Memory B cell (primary cell): ENCODE data around the gene TP53BP1.
A peak's percentile ranks its signal among the peaks of the same experiment; 100 is the strongest.

Experiments
- ATAC-seq: fragments of 150-1000 bp; cut with Tn5 transposase; 2 replicates; pipeline ENCODE4 v1.10.0; 2021; ENCODE audit warnings: low read depth, mild to moderate bottlenecking, moderate library complexity
- DNase-seq, 2 donors: peaks; one replicate each; pipeline ENCODE4 v3.0.0; 2022; ENCODE audit warnings: low spot score in 2 of 2
- H3K27ac Mint-ChIP-seq: one replicate; pipeline ENCODE4 v1.8.0; 2022; ENCODE audit warnings: mild to moderate bottlenecking, moderate library complexity, mixed read lengths
- H3K27me3 Mint-ChIP-seq: one replicate; pipeline ENCODE4 v1.8.0; 2022; ENCODE audit warnings: mixed read lengths
- H3K36me3 Mint-ChIP-seq: one replicate; pipeline ENCODE4 v1.8.0; 2022; ENCODE audit warnings: mild to moderate bottlenecking, mixed read lengths
- H3K4me1 Mint-ChIP-seq: one replicate; pipeline ENCODE4 v1.8.0; 2022; ENCODE audit warnings: mixed read lengths
- H3K4me3 Mint-ChIP-seq: one replicate; pipeline ENCODE4 v1.8.0; 2022; ENCODE audit warnings: mild to moderate bottlenecking, moderate library complexity, mixed read lengths
- H3K9me3 Mint-ChIP-seq: one replicate; pipeline ENCODE4 v1.8.0; 2022; ENCODE audit warnings: mixed read lengths

Gene TP53BP1

DNA sequence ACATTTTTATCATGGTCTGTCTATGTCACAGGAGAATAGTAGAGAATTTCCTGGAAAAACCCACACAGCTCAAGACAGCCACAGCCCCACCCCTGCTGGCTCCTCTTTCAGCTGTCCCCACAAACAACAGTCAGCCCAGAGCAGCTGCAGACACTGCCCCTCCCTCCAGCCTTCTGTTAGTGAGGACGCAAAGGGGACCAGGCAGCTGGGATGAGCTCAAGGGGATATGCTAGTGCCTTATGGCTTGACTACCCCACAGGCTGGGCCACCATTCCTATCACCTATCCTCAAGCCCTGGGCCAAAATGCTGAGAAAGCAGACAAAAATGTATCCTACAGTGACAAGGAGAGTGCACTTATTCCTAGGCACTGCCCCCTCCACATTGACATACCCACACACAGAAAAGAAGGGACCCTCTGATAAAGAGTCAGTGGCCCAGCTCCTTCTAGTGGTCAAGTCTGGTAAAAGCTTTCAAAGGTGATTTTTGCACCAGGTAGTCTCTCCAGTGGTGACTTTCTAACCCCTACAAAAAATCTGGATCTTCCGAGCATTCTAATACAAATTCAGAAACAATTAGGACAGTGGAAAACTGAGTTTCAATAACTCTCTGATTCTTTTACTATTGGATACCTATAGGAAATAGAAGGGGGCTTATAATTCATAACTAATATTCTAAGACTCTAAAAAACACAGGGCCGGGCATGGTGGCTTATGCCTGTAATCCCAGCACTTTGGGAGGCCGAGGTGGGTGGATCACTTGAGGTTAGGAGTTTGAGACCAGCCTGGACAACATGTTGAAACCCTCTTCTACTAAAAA, 21.5 kb upstream of the TP53BP1 start:
- peaks cover 26% of the 10 kb centered on the region for H3K4me1 Mint-ChIP-seq
- peaks cover 23% of the 10 kb centered on the region for H3K27me3 Mint-ChIP-seq
- ATAC-seq: no peak
- H3K27ac Mint-ChIP-seq: no peak overlapping the region
- no peak for DNase-seq
- no peaks in the 10 kb centered on the region for H3K9me3 Mint-ChIP-seq
- H3K36me3 Mint-ChIP-seq: no peaks in the 10 kb centered on the region
- H3K4me3 Mint-ChIP-seq: no peak overlapping the region

DNA sequence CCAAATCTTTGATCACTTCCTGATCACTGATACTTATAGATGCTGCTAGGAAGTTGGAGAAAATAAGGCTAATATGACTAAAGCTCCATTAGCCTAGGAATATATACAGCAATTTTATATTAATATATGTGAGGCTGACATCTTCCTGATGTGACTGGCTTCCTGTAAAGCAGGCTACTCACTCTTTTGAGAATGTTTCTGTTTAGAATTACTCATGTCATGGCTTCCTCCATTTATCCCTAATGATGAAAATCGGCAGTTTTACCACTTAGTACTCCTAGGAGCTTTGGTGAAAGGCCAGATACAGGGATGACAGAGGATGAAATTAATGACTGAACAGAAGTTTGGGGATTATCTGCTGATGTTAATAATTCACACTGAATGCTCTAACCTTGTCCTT, 20.6 kb upstream of the TP53BP1 start:
- ATAC-seq: no peak
- Mint-ChIP-seq H3K27me3 (peaks cover 21% of the 10 kb centered on the region), H3K27ac (no peak overlapping the region), H3K36me3 (no peaks in the 10 kb centered on the region), H3K4me3 (no peak overlapping the region), H3K9me3 (no peaks in the 10 kb centered on the region), H3K4me1 (peaks cover 23% of the 10 kb centered on the region)
- no peak for DNase-seq

- peaks cover 5% of the 10 kb centered on the region for H3K27me3 Mint-ChIP-seq
- no peaks in the 10 kb centered on the region for H3K36me3 Mint-ChIP-seq
- H3K4me1 Mint-ChIP-seq: peaks cover 10% of the 10 kb centered on the region
- H3K4me3 Mint-ChIP-seq: peak overlapping the region; percentile 90
- DNase-seq (peak in 1 of 2 donors; percentile 29), ATAC-seq (no peak)
- no peaks in the 10 kb centered on the region for H3K9me3 Mint-ChIP-seq
- peak overlapping the region; percentile 97 for H3K27ac Mint-ChIP-seq
These were observed 18.3 kb upstream of the TP53BP1 start for GRCh38 chr15:43511012-43511885.

DNA sequence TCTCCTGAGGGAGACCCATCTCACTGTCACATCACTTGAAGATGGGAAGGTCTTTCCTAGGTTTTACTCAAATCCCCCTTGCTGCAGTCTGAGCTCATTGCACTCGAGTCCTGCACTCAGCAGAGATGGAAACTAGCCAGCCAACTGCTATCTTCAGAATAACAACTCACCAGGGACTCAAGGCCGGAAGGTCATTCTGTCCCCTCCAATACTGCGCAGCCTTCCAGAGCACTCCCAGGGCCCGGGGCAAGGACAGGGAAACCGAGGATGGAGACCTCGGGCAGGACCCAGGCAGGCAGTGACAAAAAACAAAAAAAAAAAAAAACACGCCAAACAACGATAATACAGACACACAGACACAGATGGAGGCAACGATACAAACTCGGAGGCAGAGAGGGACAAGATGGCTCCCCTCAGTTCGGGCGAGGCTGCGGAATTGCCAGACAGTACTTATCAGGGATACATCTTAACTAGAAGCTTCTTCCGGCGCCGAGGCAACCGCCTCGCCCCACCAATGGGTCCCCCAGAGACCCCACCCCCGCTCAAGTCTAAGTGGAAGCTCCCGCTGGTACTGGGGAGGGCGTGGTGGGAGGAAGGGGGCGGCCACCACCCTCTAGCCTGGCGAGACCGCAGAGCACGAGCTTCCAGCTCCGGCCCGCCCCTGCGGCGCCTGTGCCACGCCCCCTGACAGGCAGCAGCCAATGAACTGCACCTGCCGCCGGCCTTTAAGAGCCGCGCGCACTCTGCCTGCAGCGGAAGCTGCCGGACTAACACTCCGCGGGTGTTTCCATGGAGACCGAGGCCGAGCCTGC, 17.4 kb upstream of the TP53BP1 start:
- peaks cover 4% of the 10 kb centered on the region for H3K27me3 Mint-ChIP-seq
- peaks cover 10% of the 10 kb centered on the region for H3K4me1 Mint-ChIP-seq
- no peaks in the 10 kb centered on the region for H3K36me3 Mint-ChIP-seq
- H3K9me3 Mint-ChIP-seq: no peaks in the 10 kb centered on the region
- H3K4me3 Mint-ChIP-seq: peak overlapping the region; percentile 90
- peak; percentile 91 for ATAC-seq
- DNase-seq: peak; percentile 90 to 97
- peak overlapping the region; percentile 97 for H3K27ac Mint-ChIP-seq

- ATAC-seq (no peak), DNase-seq (no peak)
- Mint-ChIP-seq H3K36me3 (no peaks in the 10 kb centered on the region), H3K27me3 (peaks cover 4% of the 10 kb centered on the region), H3K4me1 (peaks cover 10% of the 10 kb centered on the region), H3K9me3 (no peaks in the 10 kb centered on the region), H3K27ac (peak overlapping the region; percentile 97), H3K4me3 (peak overlapping the region; percentile 90)
These were observed 16.8 kb upstream of the TP53BP1 start for GRCh38 chr15:43509660-43510199.

DNA sequence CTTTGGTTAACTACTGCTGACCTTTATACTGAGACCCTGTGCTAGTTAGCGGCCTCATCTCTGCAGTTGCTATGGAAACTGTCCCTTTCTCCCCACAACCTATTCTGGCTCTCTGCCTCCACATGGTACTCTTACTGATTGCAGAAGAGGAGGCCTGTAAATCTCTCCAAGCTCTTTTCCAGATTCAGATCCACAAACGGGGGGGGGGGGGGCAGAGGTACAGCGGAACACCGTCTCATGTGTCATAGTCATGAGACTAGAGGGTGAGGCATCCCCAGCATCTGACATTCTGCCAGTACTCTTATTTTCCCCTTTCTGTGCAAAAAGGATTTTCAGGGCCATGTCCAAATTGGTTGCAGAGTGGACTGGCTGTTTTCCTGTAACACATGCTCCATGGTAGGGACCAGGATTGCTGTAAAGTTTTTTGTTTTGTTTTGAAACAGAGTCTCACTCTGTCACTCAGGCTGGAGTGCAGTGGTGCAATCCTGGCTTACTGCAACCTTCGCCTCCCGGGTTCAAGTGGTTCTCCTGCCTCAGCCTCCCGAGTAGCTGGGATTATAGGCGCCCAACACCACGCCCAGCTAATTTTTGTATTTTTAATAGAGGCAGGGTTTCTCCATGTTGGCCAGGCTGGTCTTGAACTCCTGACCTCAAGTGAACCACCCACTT, 16.2 kb upstream of the TP53BP1 start:
- Mint-ChIP-seq H3K4me3 (no peak overlapping the region), H3K27ac (no peak overlapping the region), H3K4me1 (peaks cover 10% of the 10 kb centered on the region), H3K27me3 (peaks cover 4% of the 10 kb centered on the region), H3K9me3 (no peaks in the 10 kb centered on the region), H3K36me3 (no peaks in the 10 kb centered on the region)
- ATAC-seq (no peak), DNase-seq (no peak)

GRCh38 chr15:43508421-43508820, 15.5 kb upstream of the TP53BP1 start:
- H3K36me3 Mint-ChIP-seq: no peaks in the 10 kb centered on the region
- H3K4me3 Mint-ChIP-seq: no peak overlapping the region
- peaks cover 10% of the 10 kb centered on the region for H3K4me1 Mint-ChIP-seq
- ATAC-seq: no peak
- no peak for DNase-seq
- no peaks in the 10 kb centered on the region for H3K9me3 Mint-ChIP-seq
- H3K27me3 Mint-ChIP-seq: peaks cover 4% of the 10 kb centered on the region
- no peak overlapping the region for H3K27ac Mint-ChIP-seq

DNA sequence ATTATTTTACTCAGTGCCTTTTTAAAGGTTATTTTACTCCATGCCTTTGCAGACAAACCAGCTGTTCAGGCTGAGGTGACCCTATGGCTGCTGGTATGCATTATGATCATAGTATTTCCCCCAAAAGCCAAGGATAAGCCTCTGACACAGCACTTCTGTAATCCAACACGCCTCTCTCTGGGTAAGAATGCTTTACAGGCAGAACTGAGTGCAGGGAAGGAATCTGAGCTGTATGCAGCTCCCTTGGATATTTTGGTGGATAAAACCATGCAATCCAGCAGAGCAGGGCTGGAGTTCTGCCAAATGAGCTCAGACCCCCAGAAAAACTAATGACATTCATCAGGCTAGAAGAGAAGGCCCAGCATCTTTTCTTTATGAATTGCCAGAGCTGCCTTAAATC, 12.8 kb upstream of the TP53BP1 start:
- DNase-seq (no peak), ATAC-seq (no peak)
- Mint-ChIP-seq H3K36me3 (no peaks in the 10 kb centered on the region), H3K27ac (no peak overlapping the region), H3K4me1 (peaks cover 5% of the 10 kb centered on the region), H3K9me3 (no peaks in the 10 kb centered on the region), H3K4me3 (no peak overlapping the region), H3K27me3 (no peaks in the 10 kb centered on the region)

GRCh38 chr15:43499635-43500034, 6.7 kb upstream of the TP53BP1 start:
- no peak overlapping the region for H3K27ac Mint-ChIP-seq
- no peaks in the 10 kb centered on the region for H3K27me3 Mint-ChIP-seq
- H3K9me3 Mint-ChIP-seq: no peaks in the 10 kb centered on the region
- ATAC-seq (no peak), DNase-seq (no peak)
- H3K4me3 Mint-ChIP-seq: no peak overlapping the region
- H3K4me1 Mint-ChIP-seq: no peaks in the 10 kb centered on the region
- no peaks in the 10 kb centered on the region for H3K36me3 Mint-ChIP-seq

DNA sequence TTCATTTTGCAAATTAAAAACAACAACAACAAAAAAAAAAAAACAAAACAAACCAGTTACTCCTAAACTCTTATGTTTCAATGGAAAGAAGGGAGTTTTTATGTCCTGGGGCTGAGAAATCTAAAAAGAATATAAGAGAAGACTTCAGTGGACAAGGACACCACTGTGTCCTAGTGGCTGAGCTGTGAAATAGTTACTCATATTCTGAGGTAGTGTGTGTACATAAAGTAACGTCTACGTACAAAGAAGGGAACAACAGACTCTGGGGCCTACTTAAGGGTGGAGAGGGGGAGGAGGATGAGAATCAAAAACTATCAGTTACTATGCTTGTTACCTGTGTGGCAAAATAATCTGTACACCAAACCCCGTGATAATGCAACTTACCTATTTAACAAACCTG, 6.0 kb upstream of the TP53BP1 start:
- no peak overlapping the region for H3K4me3 Mint-ChIP-seq
- H3K9me3 Mint-ChIP-seq: no peaks in the 10 kb centered on the region
- no peaks in the 10 kb centered on the region for H3K4me1 Mint-ChIP-seq
- H3K27ac Mint-ChIP-seq: no peak overlapping the region
- H3K36me3 Mint-ChIP-seq: no peaks in the 10 kb centered on the region
- DNase-seq: no peak
- ATAC-seq: no peak
- H3K27me3 Mint-ChIP-seq: no peaks in the 10 kb centered on the region

DNA sequence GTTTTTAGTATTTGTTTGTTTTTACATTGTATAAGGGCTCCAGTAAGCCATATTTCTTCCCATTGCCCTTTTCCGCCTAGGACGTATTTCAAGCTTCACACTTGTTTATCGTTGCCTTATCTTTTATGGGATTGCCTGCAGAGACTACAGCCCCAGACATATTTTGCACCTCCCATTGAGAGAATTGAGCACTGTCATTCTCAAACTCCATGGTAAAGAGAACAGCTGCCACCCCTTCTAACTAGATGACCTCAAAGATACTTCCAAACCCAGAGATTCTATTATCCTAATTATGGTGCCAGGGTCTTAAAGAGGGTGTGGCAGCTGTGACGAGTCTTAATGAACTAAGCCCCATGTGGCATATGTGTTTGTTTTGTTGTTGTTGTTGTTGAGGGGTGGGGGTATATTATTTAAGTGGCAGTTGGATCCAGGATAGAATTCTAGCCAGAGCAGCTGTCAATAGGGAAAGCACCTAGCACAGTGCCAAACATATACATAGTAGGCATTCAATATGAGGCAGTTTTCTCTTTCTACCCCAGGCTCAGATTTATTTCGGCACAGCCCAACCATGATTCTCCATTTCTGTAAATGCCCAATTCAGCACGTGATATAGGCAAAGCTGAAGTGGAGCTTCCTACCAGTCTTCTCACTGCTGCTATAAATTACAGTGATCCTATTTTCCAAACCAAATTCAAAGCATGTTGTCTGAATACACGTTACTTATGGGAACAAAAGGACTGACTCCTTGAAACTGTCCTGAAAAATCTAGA, 932 bp upstream of the TP53BP1 start:
- Mint-ChIP-seq H3K27me3 (no peaks in the 10 kb centered on the region), H3K4me1 (peaks cover 11% of the 10 kb centered on the region), H3K36me3 (peaks cover 11% of the 10 kb centered on the region), H3K9me3 (no peaks in the 10 kb centered on the region), H3K27ac (peak overlapping the region; percentile 97), H3K4me3 (peak overlapping the region; percentile 94)
- ATAC-seq (no peak), DNase-seq (no peak)

DNA sequence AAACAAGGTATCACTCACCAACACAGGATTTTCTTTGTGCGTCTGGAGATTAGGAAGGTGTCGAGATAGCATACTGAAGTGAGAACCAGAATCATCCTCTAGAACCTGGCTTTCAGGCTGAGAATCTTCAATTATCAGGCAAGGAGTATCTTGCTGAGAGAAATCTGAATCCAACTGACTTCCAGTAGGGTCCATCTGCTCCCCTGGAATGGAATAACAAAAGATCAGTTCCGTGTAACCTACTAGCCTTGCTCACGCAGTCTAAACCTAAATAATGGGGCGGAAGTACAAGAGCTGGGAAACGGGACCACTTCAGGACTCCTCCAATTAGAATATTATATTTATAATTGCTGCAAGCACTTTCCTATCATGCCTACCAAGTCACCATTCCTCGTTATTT, 690 bp downstream of the TP53BP1 start:
- no peak for ATAC-seq
- Mint-ChIP-seq H3K27ac (peak overlapping the region; percentile 97), H3K9me3 (no peaks in the 10 kb centered on the region), H3K36me3 (peaks cover 19% of the 10 kb centered on the region), H3K4me1 (peaks cover 13% of the 10 kb centered on the region), H3K27me3 (no peaks in the 10 kb centered on the region), H3K4me3 (peak overlapping the region; percentile 94)
- no peak for DNase-seq

DNA sequence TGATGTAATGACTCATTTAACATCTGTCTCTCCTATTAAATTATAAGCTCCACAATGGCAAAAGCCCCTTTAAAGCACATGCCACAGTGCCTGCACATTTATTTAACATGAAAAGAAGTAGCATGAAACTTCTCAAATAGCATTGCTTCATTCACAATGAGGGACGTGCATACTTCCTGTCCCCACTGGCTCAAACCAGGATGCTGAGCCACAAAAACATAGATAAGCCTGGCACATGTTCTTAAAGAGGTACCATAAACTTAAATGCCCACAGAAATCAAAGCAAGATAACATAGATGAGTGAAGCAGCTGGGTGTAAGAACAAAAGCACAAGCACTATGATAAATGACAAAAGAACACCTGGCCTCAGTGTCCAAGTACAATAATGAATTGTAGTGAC, 3.8 kb downstream of the TP53BP1 start:
- Mint-ChIP-seq H3K4me1 (peaks cover 16% of the 10 kb centered on the region), H3K4me3 (no peak overlapping the region), H3K36me3 (peaks cover 25% of the 10 kb centered on the region), H3K27ac (no peak overlapping the region), H3K27me3 (no peaks in the 10 kb centered on the region), H3K9me3 (no peaks in the 10 kb centered on the region)
- ATAC-seq (no peak), DNase-seq (no peak)
